DMS114 treated with DMSO at 0.1 percent for 48 hours (cell line): ENCODE measurements around the gene RNF150.

Source experiments
- DNase-seq: peaks from one replicate; lab custom pipeline; 2025; ENCODE audit not compliant: unreplicated experiment; lab: John Stamatoyannopoulos, UW

The RNF150 gene

DNA sequence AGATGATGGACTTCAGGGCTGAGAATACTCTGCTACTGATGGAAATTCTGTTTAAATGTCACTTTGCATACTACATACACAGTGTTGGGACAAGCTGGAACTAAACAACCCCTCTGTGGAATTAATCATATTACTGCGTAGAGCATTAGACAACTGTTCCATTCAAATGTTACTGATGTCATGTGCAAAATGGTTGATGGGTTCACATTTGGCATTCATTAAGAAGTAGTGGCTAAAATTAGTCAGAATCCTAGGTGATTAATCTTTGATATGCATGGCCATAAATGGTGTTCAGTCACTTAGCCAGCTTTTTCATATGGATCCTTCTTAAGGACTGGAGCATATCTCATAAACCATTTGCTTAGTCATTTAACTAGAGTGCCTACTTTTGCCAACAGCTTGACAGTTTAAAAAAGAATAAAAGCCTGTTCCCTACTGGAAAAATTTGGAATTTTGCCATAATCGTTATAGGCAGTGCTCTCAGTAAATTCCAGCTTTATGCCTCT, 105.2 kb downstream of the RNF150 start:
- no peak for DNase-seq

DNA sequence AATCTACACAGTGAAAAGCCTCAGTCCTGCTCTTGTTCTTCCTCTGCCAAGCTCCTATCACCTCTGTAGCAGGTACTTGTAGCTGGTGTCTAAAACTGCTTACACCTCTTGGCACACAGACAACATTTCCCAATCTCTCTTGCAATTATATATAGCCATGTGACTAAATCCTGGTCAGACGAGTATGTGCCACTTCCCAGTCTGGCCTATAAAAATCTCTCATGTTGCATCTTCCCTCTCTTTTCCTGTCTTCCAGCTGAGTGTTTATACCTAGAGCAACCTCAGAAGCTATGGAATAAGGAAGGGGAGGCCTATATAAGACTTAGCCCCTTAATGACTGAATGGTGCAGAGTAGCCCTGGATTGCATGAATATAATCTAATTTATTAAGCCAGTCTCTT, 105.8 kb downstream of the RNF150 start:
- DNase-seq, result no peak

DNA sequence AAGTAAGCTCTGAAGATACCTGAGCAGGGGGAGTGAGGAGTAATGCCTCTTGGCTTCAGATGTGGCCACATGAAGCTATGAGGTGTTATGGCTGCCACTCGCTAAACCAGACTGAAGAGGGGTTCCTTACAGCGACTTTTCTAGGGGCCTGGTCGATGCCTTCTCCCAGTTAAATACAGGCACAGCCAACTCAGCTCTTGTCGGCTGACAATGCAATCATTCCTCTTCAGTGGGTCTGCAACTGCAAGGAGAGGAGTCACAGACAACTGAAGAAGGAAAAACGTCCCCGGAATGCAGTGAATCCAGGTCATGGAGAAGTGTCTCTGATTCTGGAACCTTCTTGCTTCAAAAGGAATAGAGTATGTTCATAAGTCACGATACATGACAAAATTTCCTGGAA, 106.4 kb downstream of the RNF150 start:
- no peak for DNase-seq

DNA sequence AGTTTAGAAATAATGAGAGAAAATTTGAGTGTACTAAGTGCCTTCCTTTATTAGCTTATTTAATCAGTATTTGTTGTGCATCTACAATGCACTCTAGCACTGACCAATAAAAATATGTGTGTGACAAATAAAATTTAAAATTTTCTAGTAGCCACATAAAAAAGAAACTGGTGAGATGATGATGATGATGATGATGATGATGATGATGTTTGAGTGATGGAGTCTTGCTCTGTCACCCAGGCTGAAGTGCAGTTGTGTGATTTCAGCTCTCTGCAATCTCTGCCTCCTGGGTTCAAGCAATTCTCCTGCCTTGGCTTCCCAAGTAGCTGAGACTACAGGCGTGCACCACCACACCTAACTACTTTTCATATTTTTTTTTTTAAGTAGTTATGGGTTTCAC, 110.2 kb downstream of the RNF150 start:
- no peak for DNase-seq

DNA sequence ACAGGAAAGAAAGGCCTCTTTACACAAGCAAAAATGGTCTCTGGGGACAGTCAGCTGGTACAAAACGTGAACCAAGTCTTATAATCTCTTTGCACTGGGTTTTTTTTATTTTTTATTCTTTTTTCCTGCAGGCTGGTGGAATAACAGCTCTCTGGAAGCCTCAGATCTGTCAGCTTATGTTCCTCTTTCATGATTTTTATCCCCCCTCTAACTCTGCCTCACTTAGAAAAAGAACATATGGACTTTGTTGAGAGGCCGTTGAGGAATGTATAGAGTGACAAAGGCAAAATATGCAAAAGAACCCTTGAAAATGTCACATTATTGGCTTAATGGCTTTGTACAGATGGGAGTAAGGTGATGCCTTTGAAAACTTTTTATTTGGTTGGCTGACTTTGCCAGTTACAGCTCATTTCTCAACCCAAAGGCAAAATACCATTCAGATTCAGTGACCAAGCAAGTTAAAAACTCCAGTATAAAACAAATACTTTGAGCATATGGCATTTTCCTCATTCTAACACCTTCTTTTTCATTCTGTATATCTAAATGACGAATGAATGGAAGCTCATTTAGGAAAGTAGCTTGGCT, 111.1 kb downstream of the RNF150 start:
- DNase-seq, result no peak

DNA sequence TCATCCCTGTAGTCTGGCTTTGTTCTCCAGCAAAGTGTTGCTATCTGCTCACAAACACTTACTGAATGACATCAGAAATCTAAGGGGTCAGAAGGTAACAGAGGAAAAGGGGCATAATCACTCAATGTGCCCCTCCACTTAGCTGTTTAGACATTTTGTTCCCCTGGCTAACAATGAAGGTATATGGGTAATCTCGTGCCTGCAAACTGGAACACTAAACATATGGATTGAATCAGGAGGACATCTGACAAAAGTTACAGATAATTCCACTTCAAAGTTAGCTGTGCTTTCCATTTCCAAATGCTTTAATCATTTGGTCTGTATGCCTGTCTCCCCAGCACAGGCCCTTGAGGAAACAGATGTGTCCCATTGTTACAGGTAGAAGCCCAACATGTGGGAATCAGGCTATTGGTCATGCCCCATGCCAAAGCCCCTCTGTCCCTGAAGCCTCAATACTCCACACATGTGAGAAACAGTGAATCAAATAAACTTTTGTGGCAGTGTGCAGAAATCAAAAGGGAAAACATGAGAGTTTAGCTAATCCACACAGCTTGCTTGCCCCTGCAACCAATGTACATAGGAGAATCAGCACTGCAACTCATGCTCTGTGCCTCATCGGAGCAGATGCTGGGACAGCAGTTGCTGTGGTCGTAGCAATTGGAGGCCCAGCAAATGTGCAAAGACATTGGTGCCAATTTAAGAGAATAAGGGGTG, 111.7 kb downstream of the RNF150 start:
- no peak for DNase-seq

DNA sequence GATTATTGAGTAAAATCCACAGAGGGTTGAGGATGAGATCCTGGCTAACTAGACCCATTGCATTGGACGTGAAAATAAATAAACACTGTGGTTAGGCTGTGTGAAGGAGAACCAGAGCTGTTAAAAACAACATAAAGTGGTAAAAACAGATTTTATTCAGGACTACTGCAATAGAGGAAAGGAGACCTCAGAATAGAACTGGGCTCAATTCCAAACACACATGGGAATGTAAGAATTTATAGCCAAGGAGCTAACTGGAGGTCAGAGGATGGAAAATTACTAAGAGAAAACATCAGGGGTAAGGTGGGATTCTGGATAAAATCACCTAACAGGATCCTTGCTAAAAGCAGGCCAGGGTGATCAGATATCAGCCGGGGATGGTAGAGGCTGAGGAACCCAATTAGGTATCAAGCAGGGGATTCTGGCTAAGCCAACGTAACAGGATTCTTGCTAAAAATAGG, 112.4 kb downstream of the RNF150 start:
- no peak for DNase-seq

DNA sequence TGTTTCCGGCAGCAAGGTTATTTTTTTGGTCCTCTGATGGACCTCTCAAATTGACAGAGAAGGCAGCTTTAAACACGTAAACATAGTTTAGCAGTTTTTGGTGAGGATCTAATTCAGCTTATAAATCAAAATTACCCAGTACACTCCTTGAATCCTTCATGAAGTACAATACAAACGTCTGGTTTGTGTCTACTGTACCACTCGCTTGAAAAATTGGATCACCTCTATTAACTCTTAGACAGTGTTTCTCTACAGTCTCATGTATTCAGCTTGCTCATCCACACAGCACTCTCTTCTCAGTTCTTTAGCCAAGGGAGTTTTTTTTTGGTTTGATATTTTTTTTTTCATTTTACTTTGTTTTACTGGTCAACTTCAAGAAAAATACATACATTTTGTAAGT, 113.5 kb downstream of the RNF150 start:
- no peak for DNase-seq

DNA sequence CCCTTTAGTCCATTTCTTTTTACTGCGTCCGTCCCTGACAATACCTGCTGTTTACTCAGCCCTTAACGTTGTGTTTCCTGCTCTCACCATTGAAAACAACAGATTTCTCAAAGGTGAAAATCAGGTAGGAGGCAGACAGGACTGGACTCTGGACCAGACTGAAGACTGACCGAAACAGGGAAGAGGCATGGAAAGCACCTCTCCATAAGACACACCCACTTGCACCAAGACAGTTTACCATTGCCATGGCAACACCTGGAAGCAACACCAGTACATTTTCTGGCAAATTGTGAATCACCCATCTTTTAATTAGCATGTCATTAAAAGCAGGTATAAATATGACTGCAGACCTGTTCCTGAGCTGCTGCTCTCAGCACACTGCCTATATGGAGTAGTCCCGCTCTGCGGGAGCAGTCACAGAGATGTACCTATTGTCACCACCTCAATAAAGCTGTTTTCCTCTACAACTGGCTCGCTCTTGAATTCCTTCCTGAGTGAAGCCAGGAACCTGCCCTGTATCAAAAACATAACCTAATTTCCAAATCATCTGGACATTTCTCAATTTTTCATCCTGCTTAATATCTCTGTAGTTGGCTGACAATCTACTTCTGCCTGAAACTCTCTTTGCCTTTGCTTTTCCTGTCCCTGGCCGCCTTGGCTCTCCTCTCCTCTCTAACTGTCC, 117.0 kb downstream of the RNF150 start:
- no peak for DNase-seq

DNA sequence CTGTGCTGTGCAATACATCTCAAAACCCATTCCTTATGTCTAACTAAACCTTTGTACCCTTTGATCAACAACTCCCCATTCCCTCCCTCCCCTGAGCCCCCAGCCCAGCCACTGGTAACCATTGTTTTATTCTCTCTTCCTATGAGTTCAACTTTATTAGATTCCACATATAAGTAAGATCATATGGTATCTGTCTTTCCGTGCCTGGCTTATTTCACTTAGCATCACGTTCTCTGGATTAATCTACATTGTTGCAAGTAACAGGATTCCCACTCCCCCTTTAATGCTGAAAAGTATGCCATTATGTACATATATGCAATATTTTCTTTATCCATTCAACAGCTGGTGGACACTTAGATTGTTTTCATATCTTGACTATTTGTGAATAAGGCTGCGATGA, 119.4 kb downstream of the RNF150 start:
- DNase-seq, result no peak

DNA sequence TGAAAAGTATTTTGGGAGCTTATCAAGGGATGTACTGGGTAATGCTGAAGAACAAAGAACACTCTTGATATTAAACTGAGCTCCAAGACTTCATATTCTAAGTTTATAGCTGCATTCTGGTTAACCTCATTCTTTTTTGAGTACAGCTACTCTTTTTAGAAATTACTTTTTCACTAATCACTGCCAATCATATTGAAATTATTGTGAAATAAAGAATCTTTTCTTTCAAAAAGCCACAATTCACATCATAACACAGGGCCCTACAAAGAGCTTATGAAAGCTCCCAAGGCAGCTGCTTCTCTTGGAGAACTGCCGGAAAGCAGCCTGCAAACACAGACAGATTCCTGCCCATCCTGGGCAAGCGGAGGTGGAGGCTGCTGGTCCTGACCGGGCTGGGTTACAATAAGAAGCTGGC, 121.4 kb downstream of the RNF150 start:
- DNase-seq, result no peak

DNA sequence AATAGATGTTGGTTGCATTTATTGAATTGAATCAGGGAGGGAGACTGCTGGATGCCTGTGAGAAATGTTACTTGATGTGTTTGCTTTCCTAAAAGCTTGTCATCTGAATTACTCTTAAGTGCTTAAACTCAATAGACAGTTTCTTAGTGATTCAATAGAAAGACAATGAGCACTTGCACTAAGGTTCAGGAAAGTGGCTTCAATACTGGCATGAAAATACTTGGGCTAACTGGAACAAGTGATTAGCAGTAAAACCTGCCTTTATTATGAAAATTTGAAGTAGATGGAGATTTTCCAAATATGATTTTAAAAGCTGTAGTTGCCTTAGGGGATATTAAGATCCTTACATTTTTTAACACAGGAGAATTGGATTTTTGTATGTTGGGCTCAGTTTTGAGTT, 123.3 kb downstream of the RNF150 start:
- no peak for DNase-seq

DNA sequence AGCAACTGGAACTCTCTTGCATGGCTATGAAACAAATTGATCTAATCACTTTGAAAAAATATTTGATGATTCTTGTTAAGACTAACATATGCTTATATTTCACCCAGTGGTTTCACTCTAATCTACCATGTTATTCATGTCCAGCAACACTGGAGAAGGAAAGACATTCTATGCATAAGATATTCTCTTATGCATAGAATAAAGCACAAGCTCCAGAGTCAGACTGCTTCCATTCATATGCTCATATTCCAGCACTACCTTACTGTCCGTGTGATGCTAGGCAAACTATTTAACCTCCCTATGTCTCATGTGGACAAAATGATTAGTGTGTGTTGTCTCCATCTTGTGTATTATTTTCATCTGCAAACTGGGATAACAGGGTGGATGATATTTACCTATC, 124.1 kb downstream of the RNF150 start:
- DNase-seq, result no peak

DNA sequence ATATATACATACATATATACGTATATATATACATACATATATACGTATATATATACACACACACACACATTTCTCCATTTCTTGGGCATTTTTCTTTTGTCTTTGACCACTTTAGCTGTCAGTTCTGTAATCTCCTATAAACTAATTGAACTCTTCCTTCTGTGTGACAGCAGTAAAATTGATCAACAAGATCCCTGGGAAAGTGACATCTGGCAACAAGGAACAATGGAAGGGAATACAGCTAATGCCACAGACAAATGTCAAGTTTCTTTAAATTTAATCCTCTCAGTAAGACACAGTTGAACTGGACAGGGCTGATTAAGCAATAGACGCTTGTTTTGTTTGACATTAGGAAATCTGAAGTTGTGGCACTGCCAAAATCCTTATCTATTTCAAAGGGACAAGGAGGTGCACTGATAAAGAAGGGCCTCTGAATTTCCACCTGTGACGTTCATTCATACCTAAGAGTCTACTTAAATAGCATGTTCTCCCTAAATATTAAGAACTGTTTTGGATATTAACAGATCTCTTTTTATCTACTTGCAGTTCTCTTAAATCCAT, 126.9 kb downstream of the RNF150 start:
- DNase-seq, result no peak

DNA sequence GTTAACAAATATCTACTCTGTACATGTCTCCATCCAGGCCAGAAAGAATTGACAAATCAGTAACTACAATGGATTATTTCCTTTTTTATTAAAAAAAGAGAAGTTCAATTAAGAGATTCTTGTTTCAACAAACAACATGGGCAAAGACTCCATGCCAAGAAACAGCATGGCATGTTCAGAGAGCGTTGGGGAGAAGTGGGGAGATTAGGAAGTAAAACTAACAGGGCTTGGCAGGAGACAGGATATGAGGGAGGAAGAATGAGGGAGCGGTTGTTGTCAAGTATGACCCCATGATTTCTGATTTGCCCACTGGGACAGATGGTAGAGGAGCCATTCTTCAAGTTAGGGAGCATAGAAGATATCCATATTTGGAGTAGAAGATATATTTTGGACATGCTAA, 128.4 kb downstream of the RNF150 start:
- no peak for DNase-seq

DNA sequence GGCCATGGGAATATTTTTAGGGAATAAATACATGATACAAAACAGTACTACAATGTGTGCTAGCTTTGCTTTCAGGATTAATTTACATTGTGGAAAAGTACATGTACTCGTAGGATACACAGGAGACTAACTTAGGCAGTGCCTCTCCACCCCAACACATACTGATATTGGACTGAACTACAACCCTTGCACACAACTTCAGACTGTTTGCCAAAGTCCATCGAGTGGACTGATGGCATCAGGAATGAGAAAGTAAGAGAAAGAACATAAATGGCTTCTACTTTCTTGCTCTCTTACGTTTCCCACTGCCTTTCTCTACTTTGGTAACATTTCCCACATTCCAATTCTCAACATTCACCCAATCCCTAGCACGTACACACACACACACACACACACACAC, 130.1 kb downstream of the RNF150 start:
- no peak for DNase-seq

DNA sequence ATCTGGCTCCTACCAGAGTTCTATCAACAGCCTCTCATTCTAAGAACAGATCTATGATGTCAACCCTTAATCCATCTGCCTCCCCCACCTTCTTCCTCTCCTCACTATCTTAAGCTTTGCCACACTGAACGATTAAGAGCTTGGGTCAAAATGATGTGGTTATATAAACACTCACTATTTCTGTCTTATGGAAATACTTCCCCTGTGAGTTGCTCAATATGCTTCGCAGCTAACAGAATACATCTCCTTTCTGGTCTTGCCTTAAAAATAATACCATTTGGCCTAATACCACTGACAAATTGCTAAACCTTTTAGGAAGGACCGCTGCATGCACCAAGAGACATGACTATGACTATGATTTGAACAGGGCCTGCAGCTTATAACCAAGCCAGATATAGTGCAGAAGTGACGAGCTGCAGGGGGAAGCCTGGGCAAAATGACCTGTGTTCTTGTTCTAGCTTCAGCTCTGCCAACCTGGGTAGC, 130.9 kb downstream of the RNF150 start:
- DNase-seq, result no peak

DNA sequence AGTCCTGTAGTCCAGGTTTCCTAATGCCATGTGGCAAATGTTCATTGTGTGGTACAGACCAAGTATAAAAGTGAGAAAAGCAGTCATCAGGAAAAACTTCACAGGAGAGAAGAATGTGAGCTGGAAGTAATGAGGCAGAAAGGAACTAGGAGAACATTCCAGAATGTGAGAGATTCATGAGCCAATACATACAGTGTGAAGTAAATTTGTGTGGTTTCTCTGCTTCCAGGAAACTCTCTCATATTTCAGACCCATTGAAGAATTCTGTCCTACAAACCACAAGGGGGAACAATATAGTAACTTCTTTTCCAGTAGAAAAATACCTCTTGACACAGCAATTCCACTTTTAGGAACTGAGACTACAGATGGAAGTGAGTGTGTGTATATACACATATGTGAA, 136.5 kb downstream of the RNF150 start:
- DNase-seq, result no peak

DNA sequence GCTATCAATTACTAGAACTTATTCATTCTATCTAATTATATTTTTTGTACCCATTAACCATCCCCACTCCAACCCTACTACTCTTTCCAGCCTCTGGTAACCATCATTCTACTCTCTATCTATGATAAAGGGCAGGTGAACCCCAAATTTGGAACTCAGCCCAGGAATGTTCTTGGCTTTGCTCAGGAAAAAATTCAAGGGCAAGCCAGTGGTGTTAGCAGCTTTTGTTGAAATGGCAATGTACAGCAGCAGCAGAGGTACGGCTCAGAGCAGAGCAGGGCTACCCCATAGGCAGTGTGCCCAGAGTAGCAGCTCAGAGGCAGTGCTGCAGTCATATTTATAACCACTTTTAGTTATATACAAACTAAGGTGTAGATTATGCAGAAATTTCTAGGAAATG, 138.2 kb downstream of the RNF150 start:
- DNase-seq, result no peak

DNA sequence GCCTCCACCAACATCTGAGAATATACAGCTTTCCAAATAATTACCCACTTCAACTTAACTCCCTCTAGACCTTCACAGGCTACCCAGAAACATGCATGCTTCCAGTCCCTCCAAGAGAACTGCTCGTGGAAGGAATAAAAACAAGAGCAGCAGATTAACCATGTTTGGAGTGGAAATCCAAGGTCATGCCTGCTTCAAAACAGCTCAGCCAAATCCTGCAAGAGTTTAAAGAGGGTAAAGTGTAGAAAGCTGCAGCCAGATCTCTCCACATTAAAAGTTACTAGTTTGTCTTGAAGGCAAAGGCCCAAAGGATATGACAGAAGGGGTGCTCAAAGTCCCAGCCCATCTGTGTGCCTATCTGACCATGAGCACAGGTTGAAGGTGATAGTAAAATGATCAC, 139.3 kb downstream of the RNF150 start:
- DNase-seq, result no peak

DNA sequence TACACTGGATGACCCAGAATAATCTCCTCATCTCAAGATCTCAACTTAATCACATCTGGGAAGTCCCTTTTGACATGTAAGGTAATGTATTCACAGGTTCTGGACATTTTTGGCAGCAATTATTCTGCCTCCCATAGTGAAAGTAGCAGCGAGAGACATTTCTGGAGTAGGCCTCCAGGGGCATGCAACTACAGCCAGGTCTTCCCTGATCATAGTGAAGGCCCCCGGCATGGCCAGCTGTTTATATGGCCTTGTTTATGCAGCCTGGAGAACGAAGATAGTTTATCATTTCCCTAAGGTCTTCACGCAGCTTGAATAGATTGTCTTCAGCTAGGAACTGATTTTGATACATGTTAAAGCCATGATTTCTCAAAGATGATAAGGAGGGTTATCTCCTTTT, 139.9 kb downstream of the RNF150 start:
- DNase-seq, result no peak

DNA sequence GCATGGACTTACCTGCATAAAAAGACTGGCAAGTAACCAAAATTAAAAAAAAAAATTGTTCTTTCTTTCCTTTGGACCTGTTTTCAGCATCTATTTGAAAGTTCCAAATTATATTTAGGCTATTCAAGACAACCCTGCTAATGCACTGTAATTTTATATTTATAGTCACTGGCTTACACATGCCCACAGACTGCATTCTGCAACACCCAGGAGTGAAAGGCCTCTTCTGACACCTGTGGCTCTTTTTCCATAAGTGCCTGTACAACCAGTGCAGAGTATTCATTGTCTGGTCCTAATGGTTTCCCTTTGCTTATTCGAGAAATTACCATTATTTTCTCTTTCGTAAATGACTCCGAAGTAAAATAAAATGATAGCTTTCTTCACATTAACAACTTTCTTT, 143.3 kb downstream of the RNF150 start:
- DNase-seq, result no peak
